Endometrial microvascular endothelial cells (primary cell): ENCODE measurements around the gene PRDM10. TPM values are rescaled to one million over a fixed set of nuclear protein-coding genes. Genes with fewer than 3 reads are reported as not detected.
"Not testable (repeated sequence)": the region's sequence is repeated elsewhere in the genome, so short reads cannot be mapped to it uniquely, and the experiment has no call there.

Experiments used
- in situ Hi-C: cut with HindIII; loops from 2 replicates; pipeline ENCODE4 v1.10.0; 2017; ENCODE audit warnings: low sequenced_read_pairs, low pct_unique_long_range_greater_than_20kb; ENCODE audit errors: inconsistent ontology term
- total RNA-seq: library from RNA; depleted of rRNA; stranded (reverse); fragments of >200 nt; gene quantifications from one replicate; pipeline ENCODE4 v1.2.3, GENCODE V29; 2015; ENCODE audit errors: inconsistent ontology term

The PRDM10 gene
- 7.7 TPM for total RNA-seq

- in situ Hi-C loops: no loop called here
Observed at GRCh38 chr11:130002352-130002845, at the start of gene PRDM10. PRDM10 (minus strand) TSS chr11:130002835; CDS start chr11:129960964, 41,871 bp downstream.

- in situ Hi-C loops: no loop called here
Observed at GRCh38 chr11:130051082-130051481, 48.4 kb upstream of the PRDM10 start.

- in situ Hi-C loops: no loop called here
Observed at GRCh38 chr11:130050257-130050656, 47.6 kb upstream of the PRDM10 start.

- in situ Hi-C loops: no loop called here
Observed at GRCh38 chr11:130049328-130049771, 46.7 kb upstream of the PRDM10 start.

GRCh38 chr11:130047141-130047540 lies 44.5 kb upstream of the PRDM10 start:
- in situ Hi-C loops: no loop called here

- in situ Hi-C loops: no loop called here
Observed at GRCh38 chr11:130043575-130043974, 40.9 kb upstream of the PRDM10 start.

- in situ Hi-C loops: no loop called here
Observed at GRCh38 chr11:130042093-130042591, 39.5 kb upstream of the PRDM10 start.

GRCh38 chr11:130040281-130040940 lies 37.8 kb upstream of the PRDM10 start:
- in situ Hi-C loops: no loop called here

GRCh38 chr11:130037881-130038585 lies 35.4 kb upstream of the PRDM10 start:
- in situ Hi-C loops: no loop called here

GRCh38 chr11:130037058-130037457 lies 34.4 kb upstream of the PRDM10 start:
- in situ Hi-C loops: no loop called here

GRCh38 chr11:130034236-130034635 lies 31.6 kb upstream of the PRDM10 start:
- in situ Hi-C loops: no loop called here

- in situ Hi-C loops: no loop called here
Observed at GRCh38 chr11:130032931-130033330, 30.3 kb upstream of the PRDM10 start.

GRCh38 chr11:130031945-130032344 lies 29.3 kb upstream of the PRDM10 start:
- in situ Hi-C loops: no loop called here

- in situ Hi-C loops: no loop called here
Observed at GRCh38 chr11:130031056-130031455, 28.4 kb upstream of the PRDM10 start.

- in situ Hi-C loops: no loop called here
Observed at GRCh38 chr11:130029137-130029536, 26.5 kb upstream of the PRDM10 start.

- in situ Hi-C loops: no loop called here
Observed at GRCh38 chr11:130025371-130025770, 22.7 kb upstream of the PRDM10 start.

GRCh38 chr11:130024361-130024760 lies 21.7 kb upstream of the PRDM10 start:
- in situ Hi-C loops: no loop called here

GRCh38 chr11:130023204-130023603 lies 20.6 kb upstream of the PRDM10 start:
- in situ Hi-C loops: no loop called here

- in situ Hi-C loops: no loop called here
Observed at GRCh38 chr11:130022799-130023198, 20.2 kb upstream of the PRDM10 start.

- in situ Hi-C loops: not testable (repeated sequence)
Observed at GRCh38 chr11:130021606-130022005, 19.0 kb upstream of the PRDM10 start.
